Endothelial cell of umbilical vein (primary cell): ENCODE measurements around the gene NXN. TPM values are rescaled to one million over a fixed set of nuclear protein-coding genes. Genes with fewer than 3 reads are reported as not detected.

ENCODE experiments used
- BruUV-seq: library from RNA; stranded (reverse); fragments of 400-500 nt; replicated peaks from 2 replicates; lab custom pipeline; 2021; lab: Mats Ljungman, UMichigan
- CTCF ChIA-PET: fragments of 300-600, 350-600 bp; sonication (Branson Sonifier 250); formaldehyde crosslinking; loops from one replicate; lab custom pipeline; 2021; ENCODE audit warnings: antibody characterized with exemption, inconsistent platforms; lab: Charles Lee
- POLR2A ChIA-PET: fragments of 300-600, 350-600 bp; sonication (Branson Sonifier 250); formaldehyde crosslinking; loops from one replicate; lab custom pipeline; 2021; ENCODE audit warnings: antibody characterized with exemption, inconsistent platforms; lab: Charles Lee
- DNase-seq: peaks from one replicate; pipeline ENCODE4 v3.0.0-alpha.2; 2011; ENCODE audit warnings: low read depth, low spot score
- FAIRE-seq: peaks from 2 replicates; lab custom pipeline; 2011; peaks lifted over from hg19 to GRCh38; lab: Jason Lieb, UNC
- H2AFZ ChIP-seq: 2 replicates; pipeline ENCODE4 v1.6.0; 2012; ENCODE audit warnings: low read depth, low read length, control low read depth, inconsistent platforms
- H3K27ac ChIP-seq: 2 replicates; pipeline ENCODE4 v1.5.1; 2011; ENCODE audit warnings: low read depth, mild to moderate bottlenecking, control low read depth, low read length, moderate library complexity; ENCODE audit not compliant: insufficient read depth
- H3K27me3 ChIP-seq, 2 experiments: 2 replicates each; pipeline versions ENCODE4 v1.6.0 to v1.6.1; 2011; ENCODE audit warnings: low read length in 2 of 2, mixed read lengths in 1 of 2; ENCODE audit not compliant: control insufficient read depth in 2 of 2, insufficient read depth in 2 of 2
- H3K36me3 ChIP-seq, 2 experiments: 2 replicates in 1 of 2; 3 replicates in 1 of 2; pipeline ENCODE4 v1.5.1; 2011; ENCODE audit warnings: low read length in 2 of 2, mild to moderate bottlenecking in 1 of 2, moderate library complexity in 1 of 2; ENCODE audit not compliant: control insufficient read depth in 2 of 2, insufficient read depth in 2 of 2; ENCODE audit errors: extremely low read depth in 1 of 2
- H3K4me1 ChIP-seq: 3 replicates; pipeline ENCODE4 v1.5.1; 2011; ENCODE audit warnings: mild to moderate bottlenecking, low read length; ENCODE audit not compliant: control insufficient read depth, insufficient read depth; ENCODE audit errors: extremely low read depth
- H3K4me2 ChIP-seq: 2 replicates; pipeline ENCODE4 v1.6.1; 2011; ENCODE audit warnings: low read length, control low read depth, mixed read lengths; ENCODE audit not compliant: insufficient read depth
- H3K4me3 ChIP-seq, 3 experiments: fragments of 200-600 bp in 1 of 3; sonication (generic), shearing (Covaris generic) in 1 of 3; replicated peaks in 1 of 3; 2 replicates each; pipeline ENCODE4 v1.5.1; 2011 to 2016; ENCODE audit warnings: control low read depth in 3 of 3, low read length in 3 of 3, mild to moderate bottlenecking in 2 of 3, inconsistent platforms in 1 of 3, low read depth in 1 of 3, moderate library complexity in 1 of 3; ENCODE audit not compliant: insufficient read depth in 1 of 3
- H3K79me2 ChIP-seq: 2 replicates; pipeline ENCODE4 v1.6.0; 2012; ENCODE audit warnings: low read length, inconsistent platforms; ENCODE audit not compliant: control insufficient read depth, insufficient read depth
- H3K9ac ChIP-seq: replicated peaks from 2 replicates; pipeline ENCODE3; 2011; ENCODE audit warnings: low read length, control low read depth; ENCODE audit not compliant: insufficient read depth; ENCODE audit errors: extremely low read depth
- H3K9me1 ChIP-seq: replicated peaks from 3 replicates; pipeline ENCODE4 v1.6.0; 2011; ENCODE audit warnings: mild to moderate bottlenecking, low read length; ENCODE audit not compliant: control insufficient read depth, insufficient read depth; ENCODE audit errors: extremely low read depth
- H3K9me3 ChIP-seq: replicated peaks from 2 replicates; pipeline ENCODE4 v1.5.1; 2012; ENCODE audit warnings: low read length, inconsistent platforms; ENCODE audit not compliant: control insufficient read depth, insufficient read depth
- H4K20me1 ChIP-seq: replicated peaks from 2 replicates; pipeline ENCODE3; 2011; ENCODE audit warnings: mild to moderate bottlenecking, low read length; ENCODE audit not compliant: control insufficient read depth, insufficient read depth; ENCODE audit errors: extremely low read depth
- EZH2 ChIP-seq: IDR thresholded peaks from 2 replicates; pipeline ENCODE4 v1.6.1; 2012; ENCODE audit warnings: borderline replicate concordance, low read depth, mild to moderate bottlenecking, moderate library complexity, low read length, inconsistent platforms; ENCODE audit not compliant: severe bottlenecking
- FOS ChIP-seq: IDR thresholded peaks from 2 replicates; pipeline ENCODE4 v1.6.1; 2011; ENCODE audit warnings: mild to moderate bottlenecking, low read length, moderate library complexity, borderline replicate concordance; ENCODE audit not compliant: insufficient read depth
- GATA2 ChIP-seq: IDR thresholded peaks from 2 replicates; pipeline ENCODE4 v1.7.0; 2011; ENCODE audit warnings: low read depth, mild to moderate bottlenecking, moderate library complexity, mixed read lengths, low read length; ENCODE audit not compliant: insufficient read length, insufficient read depth
- JUN ChIP-seq: IDR thresholded peaks from 2 replicates; pipeline ENCODE4 v1.6.1; 2011; ENCODE audit warnings: borderline replicate concordance, low read depth; ENCODE audit not compliant: insufficient read length, insufficient read depth
- MYC ChIP-seq: IDR thresholded peaks from one replicate; pipeline ENCODE4 v1.6.1; 2011; ENCODE audit warnings: mild to moderate bottlenecking, low read depth, low read length
- POLR2A ChIP-seq: IDR thresholded peaks from 2 replicates; pipeline ENCODE4 v1.6.1; 2012; ENCODE audit warnings: low read depth, mild to moderate bottlenecking, control low read depth, low read length
- POLR2AphosphoS5 ChIP-seq: IDR thresholded peaks from 2 replicates; pipeline ENCODE4 v1.6.1; 2012; ENCODE audit warnings: low read depth, mild to moderate bottlenecking, control low read depth, low read length, moderate library complexity; ENCODE audit not compliant: insufficient read depth
- dilution Hi-C: fragments of 300-500 bp; cut with MboI; formaldehyde crosslinking; loops from one replicate; pipeline ENCODE4 v1.15.0; 2019; ENCODE audit warnings: low sequenced_read_pairs; ENCODE audit not compliant: extremely low pct_ligation_motif_present
- intact Hi-C: fragments of 100-400 bp; cut with micrococcal nuclease; formaldehyde crosslinking; loops from one replicate; pipeline ENCODE4 v1.10.0; 2022
- polyA plus RNA-seq, 4 experiments: library from polyadenylated mRNA; depleted of rRNA in 3 of 4; stranded (reverse) in 3 of 4; unstranded in 1 of 4; fragments of >200 nt; gene quantifications; 2 replicates each; pipeline versions ENCODE4 v1.2.1 to v1.2.3, GENCODE V29; 2011 to 2012; ENCODE audit warnings: missing spikeins in 1 of 4
- total RNA-seq: library from RNA; stranded (reverse); gene quantifications from 2 replicates; pipeline ENCODE4 v1.2.3, GENCODE V29; 2021
- TF ChIP-seq, protein P1 (sequence below), 2 donors: IDR thresholded peaks; 1 replicate in 1 of 2; 2 replicates in 1 of 2; pipeline ENCODE4 v1.5.1; 2011; ENCODE audit warnings: low read length in 2 of 2, mild to moderate bottlenecking in 2 of 2, moderate library complexity in 2 of 2, control low read depth in 1 of 2, inconsistent platforms in 1 of 2, low read depth in 1 of 2; ENCODE audit not compliant: insufficient read depth in 1 of 2; ENCODE audit errors: extremely low read depth in 1 of 2
- TF ChIP-seq, protein P2 (sequence below): IDR thresholded peaks from 2 replicates; pipeline ENCODE4 v1.6.1; 2011; ENCODE audit not compliant: insufficient read depth, insufficient read length

NXN gene
- total and polyA plus RNA-seq, 2 donors (not counting 3 experiments of a cell fraction or from before 2014, with no cell fraction given) = 69.5 to 77.3 TPM

DNA sequence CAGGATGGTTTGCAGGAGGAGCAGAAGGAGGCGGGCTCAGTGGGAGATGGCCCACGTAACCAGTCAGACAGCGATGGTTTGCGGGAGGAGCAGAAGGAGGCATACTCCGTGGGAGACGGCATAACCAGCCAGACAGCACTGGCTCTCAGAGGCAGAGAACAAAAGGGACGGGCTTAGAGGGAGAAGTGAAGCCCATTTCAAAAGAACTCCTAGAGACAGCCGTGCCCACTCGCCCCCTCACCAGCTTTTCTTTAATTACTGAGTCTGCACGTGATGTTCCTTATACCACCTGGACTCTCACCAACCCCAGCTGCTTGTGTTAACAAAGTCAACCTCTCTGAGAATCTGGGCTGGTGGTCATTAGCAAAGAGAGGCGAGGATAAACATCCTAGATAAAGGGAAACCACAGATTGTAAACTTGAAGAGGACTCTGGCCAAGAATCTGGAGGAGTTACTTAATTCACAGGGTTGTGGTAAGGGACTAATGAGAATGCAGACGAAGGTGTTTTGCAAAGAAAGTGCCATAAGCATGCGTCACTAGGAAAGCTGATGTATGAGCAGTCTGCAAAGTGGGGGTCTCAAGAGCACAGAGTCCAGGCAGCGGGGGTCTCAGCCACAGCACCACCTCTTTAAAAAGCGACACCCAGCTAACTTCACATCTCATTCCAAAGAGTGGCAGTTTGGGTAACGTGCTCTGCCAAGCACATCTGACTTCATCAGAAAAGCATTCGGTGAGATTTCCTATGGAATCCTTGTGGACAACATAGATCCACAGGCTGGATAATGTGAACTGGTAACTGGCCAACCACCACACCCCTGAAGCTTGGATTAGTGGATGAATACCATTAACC lies 51.7 kb downstream of the NXN start:
- Histone ChIP-seq H4K20me1 (no peaks in the 10 kb centered on the region), H3K9ac (peak overlapping the region; percentile 53), H3K9me3 (no peaks in the 10 kb centered on the region), H3K9me1 (no peaks in the 10 kb centered on the region), H3K36me3 (peaks cover 0 to under 1% of the 10 kb centered on the region in 2 experiments), H3K4me1 (peaks cover 14% of the 10 kb centered on the region), H3K4me2 (peak overlapping the region; percentile 53), H3K79me2 (no peaks in the 10 kb centered on the region), H3K27ac (peak overlapping the region; percentile 45), H3K4me3 (no peak overlapping the region), H2AFZ (no peak overlapping the region), H3K27me3 (no peaks in the 10 kb centered on the region)
- peak; percentile 8 for TF ChIP-seq FOS
- peak; percentile 37 for TF ChIP-seq GATA2
- TF ChIP-seq EZH2 = no peak
- DNase-seq = peak; percentile 70
- no peak for FAIRE-seq
- POLR2A ChIA-PET = no interaction called here
- intact Hi-C loops (loop anchor here (1.0 kb wide), 1 partner anchor 49 kb away; no protein-coding TSS in a partner anchor), dilution Hi-C loops (no loop called here)
- CTCF ChIA-PET = interaction anchor here (1.3 to 3.0 kb wide), 7 partner anchors 11 to 52 kb away, joined by 4 to 15 read pairs (median 5); no protein-coding TSS in a partner anchor
- BruUV-seq = no TSS peak

DNA sequence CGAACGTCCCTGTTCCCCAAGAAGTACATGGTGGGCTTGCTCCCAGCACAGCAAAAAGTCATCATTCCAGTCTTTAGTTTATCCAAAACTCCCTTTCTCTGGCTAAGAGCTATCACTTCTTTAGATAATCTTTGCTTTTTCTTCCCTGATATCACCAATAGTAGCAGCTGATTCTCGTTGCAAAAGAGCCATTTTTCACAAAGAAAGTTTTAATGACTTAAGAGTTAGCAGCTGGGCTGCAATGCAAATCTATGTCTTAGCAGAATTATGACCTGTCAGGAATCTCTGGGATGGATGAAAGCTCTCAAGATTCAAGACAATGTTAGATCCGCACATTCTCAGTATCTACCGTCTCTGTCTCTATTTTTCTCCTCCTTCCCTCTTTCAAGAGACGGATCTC lies 53.8 kb downstream of the NXN start:
- Histone ChIP-seq H2AFZ (no peak overlapping the region), H3K27me3 (no peaks in the 10 kb centered on the region), H3K9ac (no peak overlapping the region), H3K79me2 (no peaks in the 10 kb centered on the region), H3K4me3 (no peak overlapping the region), H4K20me1 (no peaks in the 10 kb centered on the region), H3K4me2 (no peak overlapping the region), H3K36me3 (peaks cover 0 to 2% of the 10 kb centered on the region in 2 experiments), H3K9me3 (no peaks in the 10 kb centered on the region), H3K27ac (no peak overlapping the region), H3K9me1 (no peaks in the 10 kb centered on the region), H3K4me1 (peaks cover 13% of the 10 kb centered on the region)
- no TSS peak for BruUV-seq
- dilution Hi-C loops (no loop called here), intact Hi-C loops (no loop called here)
- CTCF ChIA-PET = no interaction called here
- DNase-seq = no peak
- POLR2A ChIA-PET = no interaction called here
- TF ChIP-seq, protein P1, sequence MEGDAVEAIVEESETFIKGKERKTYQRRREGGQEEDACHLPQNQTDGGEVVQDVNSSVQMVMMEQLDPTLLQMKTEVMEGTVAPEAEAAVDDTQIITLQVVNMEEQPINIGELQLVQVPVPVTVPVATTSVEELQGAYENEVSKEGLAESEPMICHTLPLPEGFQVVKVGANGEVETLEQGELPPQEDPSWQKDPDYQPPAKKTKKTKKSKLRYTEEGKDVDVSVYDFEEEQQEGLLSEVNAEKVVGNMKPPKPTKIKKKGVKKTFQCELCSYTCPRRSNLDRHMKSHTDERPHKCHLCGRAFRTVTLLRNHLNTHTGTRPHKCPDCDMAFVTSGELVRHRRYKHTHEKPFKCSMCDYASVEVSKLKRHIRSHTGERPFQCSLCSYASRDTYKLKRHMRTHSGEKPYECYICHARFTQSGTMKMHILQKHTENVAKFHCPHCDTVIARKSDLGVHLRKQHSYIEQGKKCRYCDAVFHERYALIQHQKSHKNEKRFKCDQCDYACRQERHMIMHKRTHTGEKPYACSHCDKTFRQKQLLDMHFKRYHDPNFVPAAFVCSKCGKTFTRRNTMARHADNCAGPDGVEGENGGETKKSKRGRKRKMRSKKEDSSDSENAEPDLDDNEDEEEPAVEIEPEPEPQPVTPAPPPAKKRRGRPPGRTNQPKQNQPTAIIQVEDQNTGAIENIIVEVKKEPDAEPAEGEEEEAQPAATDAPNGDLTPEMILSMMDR (IDR thresholded peaks at IDR 0.05; ENCODE audit: extremely low read depth in 1 of 2, insufficient read depth in 1 of 2, low read depth in 1 of 2, low read length in 2 of 2) = no peak
- TF ChIP-seq FOS (no peak), GATA2 (no peak), POLR2A (no peak), MYC (no peak), EZH2 (no peak), JUN (no peak), POLR2AphosphoS5 (no peak)
- TF ChIP-seq, protein P2, sequence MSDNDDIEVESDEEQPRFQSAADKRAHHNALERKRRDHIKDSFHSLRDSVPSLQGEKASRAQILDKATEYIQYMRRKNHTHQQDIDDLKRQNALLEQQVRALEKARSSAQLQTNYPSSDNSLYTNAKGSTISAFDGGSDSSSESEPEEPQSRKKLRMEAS = no peak
- no peak for FAIRE-seq
